Lower leg skin (tissue), 4 donors: ENCODE data around the gene ANK3. TPM values are rescaled to one million over a fixed set of nuclear protein-coding genes. Genes with fewer than 3 reads are reported as not detected.

Experiments used
- DNase-seq, 2 donors: peaks; one replicate each; pipeline ENCODE4 v3.0.0-alpha.2; 2019; ENCODE audit warnings: low spot score in 2 of 2
- H3K4me3 ChIP-seq: fragments of 200-600 bp; sonication (generic); 2 replicates; pipeline ENCODE4 v1.5.1; 2017; ENCODE audit warnings: mild to moderate bottlenecking, low read depth; ENCODE audit not compliant: poor library complexity, severe bottlenecking
- POLR2A ChIP-seq, 2 donors: fragments of 450-650 bp; IDR thresholded peaks; one replicate each; pipeline ENCODE4 v1.6.1; 2016 to 2017; ENCODE audit warnings: antibody characterized with exemption in 2 of 2, mild to moderate bottlenecking in 1 of 2, moderate library complexity in 1 of 2
- WGBS, 2 donors: methylation state at CpG; one replicate each; pipeline ENCODE4 v1.1.5; 2018; 5-methylcytosine and 5-hydroxymethylcytosine counted together
- intact Hi-C: fragments of 100-400 bp; cut with DNase I; formaldehyde crosslinking; loops from one replicate; pipeline ENCODE4 v1.15.0; 2023; ENCODE audit warnings: low total_unique reads
- total RNA-seq, 4 donors: library from RNA; depleted of rRNA; stranded (reverse); fragments of >200 nt; gene quantifications; one replicate each; pipeline ENCODE4 v1.1.0, GENCODE V29; 2016
- TF ChIP-seq, protein P1 (sequence below), 3 donors: fragments of 450-650 bp; IDR thresholded peaks; one replicate each; pipeline ENCODE4 v1.5.1; 2016; ENCODE audit warnings: antibody characterized with exemption in 3 of 3, mild to moderate bottlenecking in 3 of 3, moderate library complexity in 2 of 3

Gene ANK3
- total RNA-seq, 4 donors from 2014 or later = 76.2 to 107 (median 91.5) TPM

DNA sequence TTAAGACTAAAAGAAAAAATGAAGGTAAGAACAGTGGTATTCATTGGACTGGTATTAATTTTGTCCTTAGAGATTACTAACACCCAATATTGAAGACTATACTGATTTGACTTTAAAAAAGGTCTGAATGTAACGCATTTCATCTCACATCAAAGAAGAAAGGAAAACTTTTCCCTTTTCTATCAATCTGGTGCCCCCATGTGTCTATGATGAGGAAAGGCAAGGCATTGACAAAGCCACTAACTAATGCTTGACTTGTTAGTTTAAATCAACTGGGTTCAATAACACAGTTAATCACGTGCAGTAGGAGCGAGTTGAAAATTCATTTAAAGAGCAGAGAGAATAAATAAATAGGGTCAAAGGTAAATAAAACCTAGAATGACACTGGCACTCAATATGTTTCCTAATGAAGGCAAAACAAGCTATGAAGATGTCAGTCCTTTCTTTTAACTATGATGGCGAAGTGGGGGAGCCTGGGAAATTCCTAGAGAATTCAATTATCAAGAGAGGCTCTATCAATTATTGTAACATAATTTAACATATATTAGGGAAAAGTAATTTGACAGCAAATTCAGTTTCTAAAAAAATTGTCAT is 180.9 kb downstream of the ANK3 start:
- WGBS, 2 donors = 44 to 50% methylated on average over 4 of the region's 4 CpGs
- DNase-seq = no peak
- H3K4me3 ChIP-seq = no peak overlapping the region
- intact Hi-C loops = no loop called here
- TF ChIP-seq, protein P1, sequence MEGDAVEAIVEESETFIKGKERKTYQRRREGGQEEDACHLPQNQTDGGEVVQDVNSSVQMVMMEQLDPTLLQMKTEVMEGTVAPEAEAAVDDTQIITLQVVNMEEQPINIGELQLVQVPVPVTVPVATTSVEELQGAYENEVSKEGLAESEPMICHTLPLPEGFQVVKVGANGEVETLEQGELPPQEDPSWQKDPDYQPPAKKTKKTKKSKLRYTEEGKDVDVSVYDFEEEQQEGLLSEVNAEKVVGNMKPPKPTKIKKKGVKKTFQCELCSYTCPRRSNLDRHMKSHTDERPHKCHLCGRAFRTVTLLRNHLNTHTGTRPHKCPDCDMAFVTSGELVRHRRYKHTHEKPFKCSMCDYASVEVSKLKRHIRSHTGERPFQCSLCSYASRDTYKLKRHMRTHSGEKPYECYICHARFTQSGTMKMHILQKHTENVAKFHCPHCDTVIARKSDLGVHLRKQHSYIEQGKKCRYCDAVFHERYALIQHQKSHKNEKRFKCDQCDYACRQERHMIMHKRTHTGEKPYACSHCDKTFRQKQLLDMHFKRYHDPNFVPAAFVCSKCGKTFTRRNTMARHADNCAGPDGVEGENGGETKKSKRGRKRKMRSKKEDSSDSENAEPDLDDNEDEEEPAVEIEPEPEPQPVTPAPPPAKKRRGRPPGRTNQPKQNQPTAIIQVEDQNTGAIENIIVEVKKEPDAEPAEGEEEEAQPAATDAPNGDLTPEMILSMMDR (IDR thresholded peaks at IDR 0.05) = no peak
- TF ChIP-seq POLR2A (IDR thresholded peaks at IDR 0.05) = no peak

DNA sequence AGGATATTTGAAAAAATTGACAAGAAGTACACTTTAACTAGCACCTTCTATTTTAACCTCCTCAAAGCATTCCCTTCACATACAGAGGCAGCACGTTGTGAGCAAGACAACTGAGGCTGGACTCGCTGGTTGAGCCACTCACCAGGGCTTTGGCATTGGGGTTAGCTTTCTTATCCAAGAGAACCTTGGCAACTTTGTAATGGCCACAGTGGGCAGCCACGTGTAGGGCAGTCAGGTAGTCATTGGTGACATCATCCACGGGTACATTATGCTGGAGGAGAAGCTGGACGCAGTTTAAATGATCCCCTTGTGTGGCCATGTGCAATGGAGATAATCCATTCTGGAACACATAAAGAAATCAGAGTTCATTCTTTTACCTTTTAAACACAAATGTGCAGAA is 181.8 kb downstream of the ANK3 start:
- TF ChIP-seq POLR2A (IDR thresholded peaks at IDR 0.05) = no peak
- TF ChIP-seq, protein P1 (IDR thresholded peaks at IDR 0.05) = no peak
- intact Hi-C loops = no loop called here
- DNase-seq = no peak
- WGBS, 2 donors = 78 to 81% methylated on average over 5 of the region's 5 CpGs
- no peak overlapping the region for H3K4me3 ChIP-seq

DNA sequence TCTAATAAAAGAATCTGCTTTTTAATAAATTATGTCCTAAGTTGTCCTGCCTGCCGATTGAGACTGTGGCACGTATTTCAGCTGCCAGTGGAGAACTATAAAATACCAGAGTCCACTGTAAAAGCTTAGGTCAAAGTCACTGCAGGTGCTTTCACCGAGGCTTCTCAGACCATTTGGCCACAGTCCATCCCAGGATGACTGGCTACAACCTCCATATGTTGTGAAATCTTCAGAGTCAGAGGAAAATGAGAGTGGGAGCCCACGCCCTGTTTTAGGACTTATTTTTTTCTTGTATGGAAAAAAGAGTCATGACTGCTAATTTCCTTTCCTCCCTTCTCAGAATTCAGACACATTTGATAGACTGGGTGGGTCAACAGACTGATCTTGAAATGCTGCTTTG is 182.9 kb downstream of the ANK3 start:
- intact Hi-C loops = no loop called here
- H3K4me3 ChIP-seq = no peak overlapping the region
- TF ChIP-seq, protein P1 (IDR thresholded peaks at IDR 0.05) = no peak
- TF ChIP-seq POLR2A (IDR thresholded peaks at IDR 0.05) = no peak
- WGBS, 2 donors = 48 to 65% methylated on average over 4 of the region's 4 CpGs
- DNase-seq = no peak

DNA sequence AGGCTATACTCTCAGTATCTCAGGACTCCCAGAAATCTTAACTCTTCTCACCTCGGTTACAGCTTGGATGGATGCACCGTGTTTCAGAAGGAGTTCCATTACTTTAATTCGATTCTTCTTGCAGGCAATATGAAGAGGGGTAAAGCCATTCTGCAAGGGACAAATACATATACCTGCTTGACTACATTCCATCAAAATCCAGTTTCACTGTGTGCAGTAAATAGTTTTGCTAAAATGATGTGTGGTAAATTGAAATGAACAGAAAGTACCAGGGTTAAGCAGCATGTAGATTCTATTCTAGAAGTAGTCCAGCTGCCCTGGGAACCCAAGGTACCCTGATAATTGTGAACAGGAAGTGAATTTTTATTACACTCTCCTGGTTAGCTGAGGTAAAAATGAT is 183.9 kb downstream of the ANK3 start:
- H3K4me3 ChIP-seq = no peak overlapping the region
- intact Hi-C loops = no loop called here
- 74 to 86% methylated on average over 3 of the region's 3 CpGs for WGBS, 2 donors
- DNase-seq = no peak
- TF ChIP-seq, protein P1 (IDR thresholded peaks at IDR 0.05) = no peak
- no peak for TF ChIP-seq POLR2A (IDR thresholded peaks at IDR 0.05)

DNA sequence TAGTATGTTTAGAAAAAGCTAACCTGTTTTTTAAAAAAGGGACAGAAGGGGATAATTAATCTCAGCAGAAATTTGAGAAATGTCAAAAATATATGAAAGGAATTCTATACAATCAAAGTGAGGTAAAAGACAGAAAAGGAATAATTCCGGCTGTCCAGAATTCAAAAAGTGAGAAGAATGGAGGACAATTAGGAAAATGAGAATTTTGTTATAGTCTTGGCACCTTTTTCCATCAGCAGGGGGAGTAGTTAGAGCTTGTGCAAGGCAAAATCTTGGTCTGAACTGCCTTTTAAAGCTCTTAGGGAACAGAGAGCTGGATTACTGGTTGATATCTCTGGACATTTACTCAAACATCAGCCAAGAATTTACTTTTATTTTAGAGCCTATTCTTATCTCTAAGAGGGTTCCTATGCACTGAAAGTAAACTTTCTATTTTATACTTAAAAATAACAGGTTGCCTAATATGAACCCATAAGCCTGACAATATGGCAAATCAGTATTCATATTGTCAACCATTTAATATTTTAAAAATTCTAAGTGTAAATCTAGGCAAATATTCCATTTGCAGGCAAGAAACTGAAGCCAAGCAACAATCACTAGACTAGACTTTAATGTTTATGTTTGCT is 185.6 kb downstream of the ANK3 start:
- intact Hi-C loops = no loop called here
- WGBS, 2 donors = 58 to 72% methylated on average over 1 of the region's 1 CpG
- TF ChIP-seq, protein P1 (IDR thresholded peaks at IDR 0.05) = no peak
- DNase-seq = no peak
- no peak overlapping the region for H3K4me3 ChIP-seq

DNA sequence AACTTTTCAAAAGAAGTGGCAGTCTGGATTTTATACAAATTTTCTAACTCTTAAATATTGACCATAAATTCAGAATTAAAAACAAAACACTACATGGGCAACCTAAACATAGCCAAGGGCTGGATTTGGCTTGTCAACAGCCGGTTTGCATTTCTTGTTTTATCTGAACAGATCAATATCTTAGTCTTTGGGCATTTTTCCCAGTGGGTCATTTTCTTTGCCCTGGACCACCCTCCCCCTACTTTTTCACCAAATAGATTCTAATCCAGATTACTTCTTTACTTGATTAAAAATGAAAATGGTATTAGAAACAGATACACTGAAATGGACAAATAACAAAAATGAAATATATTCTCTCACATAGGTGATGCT is 189.0 kb downstream of the ANK3 start:
- 71 to 79% methylated on average over 1 of the region's 1 CpG for WGBS, 2 donors
- H3K4me3 ChIP-seq = no peak overlapping the region
- intact Hi-C loops = no loop called here
- TF ChIP-seq, protein P1 (IDR thresholded peaks at IDR 0.05) = no peak
- TF ChIP-seq POLR2A (IDR thresholded peaks at IDR 0.05) = no peak
- DNase-seq = no peak
